Ascending aorta (tissue), 2 donors: ENCODE measurements around the gene ADCY2. TPM values are rescaled to one million over a fixed set of nuclear protein-coding genes. Genes with fewer than 3 reads are reported as not detected.

Experiments
- DNase-seq, 2 donors: peaks; one replicate each; pipeline ENCODE4 v3.0.0-alpha.2; 2019; ENCODE audit warnings: low spot score in 2 of 2
- H3K27ac ChIP-seq, 2 donors: fragments of 200-600 bp; sonication (generic); one replicate each; pipeline ENCODE4 v1.5.1; 2016 to 2017; ENCODE audit warnings: mild to moderate bottlenecking in 1 of 2
- H3K27me3 ChIP-seq: fragments of 200-600 bp; sonication (generic); one replicate; pipeline ENCODE4 v1.5.1; 2017
- H3K36me3 ChIP-seq, 2 donors: fragments of 200-600 bp; sonication (generic); one replicate each; pipeline ENCODE4 v1.5.1; 2016
- H3K4me1 ChIP-seq, 2 donors: fragments of 200-600 bp; sonication (generic); one replicate each; pipeline ENCODE4 v1.5.1; 2016 to 2017; ENCODE audit warnings: mild to moderate bottlenecking in 1 of 2
- H3K4me3 ChIP-seq, 2 donors: fragments of 200-600 bp; sonication (generic); one replicate each; pipeline ENCODE4 v1.5.1; 2016 to 2017; ENCODE audit warnings: mild to moderate bottlenecking in 1 of 2
- H3K9me3 ChIP-seq, 2 donors: fragments of 200-600 bp; sonication (generic); one replicate each; pipeline ENCODE4 v1.5.1; 2016
- intact Hi-C: fragments of 100-400 bp; cut with DNase I; formaldehyde crosslinking; loops from one replicate; pipeline ENCODE4 v1.15.1; 2023
- total RNA-seq: library from RNA; depleted of rRNA; stranded (reverse); fragments of >200 nt; gene quantifications from one replicate; pipeline ENCODE4 v1.1.0, GENCODE V29; 2016
- TF ChIP-seq, protein P1 (sequence below), 3 experiments: fragments of 200-600 bp in 2 of 3; fragments of 450-650 bp in 1 of 3; sonication (generic) in 2 of 3; IDR thresholded peaks; one replicate each; pipeline ENCODE4 v1.5.1; 2016 to 2019; ENCODE audit warnings: antibody characterized with exemption in 3 of 3, mild to moderate bottlenecking in 1 of 3, moderate library complexity in 1 of 3

The ADCY2 gene
- total RNA-seq, 1 donor from 2014 or later: 0.11 TPM

DNA sequence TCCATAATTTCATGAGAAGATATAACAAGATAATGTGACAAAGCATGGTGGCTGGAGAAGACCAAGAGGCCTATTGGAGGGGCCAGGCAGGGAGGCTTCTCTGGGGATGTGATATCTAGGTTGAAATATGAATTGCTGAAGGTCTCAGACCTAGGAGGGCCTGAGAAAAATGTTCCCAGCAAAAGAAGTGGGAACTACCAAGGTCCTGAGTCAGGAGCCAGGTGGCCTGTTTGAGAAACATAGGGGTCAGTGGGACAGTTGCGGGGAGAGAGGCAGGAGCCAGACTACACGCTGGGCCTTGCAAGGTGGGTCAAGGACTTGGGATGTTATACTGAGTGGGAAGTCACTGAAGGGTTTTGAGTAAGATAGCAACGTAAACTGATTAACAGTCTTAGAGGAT lies 238.9 kb downstream of the ADCY2 start:
- H3K27me3 ChIP-seq: no peaks in the 10 kb centered on the region
- intact Hi-C loops: no loop called here
- no peaks in the 10 kb centered on the region for H3K36me3 ChIP-seq
- H3K4me3 ChIP-seq: no peak overlapping the region
- no peak overlapping the region for H3K27ac ChIP-seq
- TF ChIP-seq, protein P1, sequence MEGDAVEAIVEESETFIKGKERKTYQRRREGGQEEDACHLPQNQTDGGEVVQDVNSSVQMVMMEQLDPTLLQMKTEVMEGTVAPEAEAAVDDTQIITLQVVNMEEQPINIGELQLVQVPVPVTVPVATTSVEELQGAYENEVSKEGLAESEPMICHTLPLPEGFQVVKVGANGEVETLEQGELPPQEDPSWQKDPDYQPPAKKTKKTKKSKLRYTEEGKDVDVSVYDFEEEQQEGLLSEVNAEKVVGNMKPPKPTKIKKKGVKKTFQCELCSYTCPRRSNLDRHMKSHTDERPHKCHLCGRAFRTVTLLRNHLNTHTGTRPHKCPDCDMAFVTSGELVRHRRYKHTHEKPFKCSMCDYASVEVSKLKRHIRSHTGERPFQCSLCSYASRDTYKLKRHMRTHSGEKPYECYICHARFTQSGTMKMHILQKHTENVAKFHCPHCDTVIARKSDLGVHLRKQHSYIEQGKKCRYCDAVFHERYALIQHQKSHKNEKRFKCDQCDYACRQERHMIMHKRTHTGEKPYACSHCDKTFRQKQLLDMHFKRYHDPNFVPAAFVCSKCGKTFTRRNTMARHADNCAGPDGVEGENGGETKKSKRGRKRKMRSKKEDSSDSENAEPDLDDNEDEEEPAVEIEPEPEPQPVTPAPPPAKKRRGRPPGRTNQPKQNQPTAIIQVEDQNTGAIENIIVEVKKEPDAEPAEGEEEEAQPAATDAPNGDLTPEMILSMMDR (IDR thresholded peaks at IDR 0.05): no peak
- no peaks in the 10 kb centered on the region for H3K4me1 ChIP-seq
- DNase-seq: no peak
- no peaks in the 10 kb centered on the region for H3K9me3 ChIP-seq

DNA sequence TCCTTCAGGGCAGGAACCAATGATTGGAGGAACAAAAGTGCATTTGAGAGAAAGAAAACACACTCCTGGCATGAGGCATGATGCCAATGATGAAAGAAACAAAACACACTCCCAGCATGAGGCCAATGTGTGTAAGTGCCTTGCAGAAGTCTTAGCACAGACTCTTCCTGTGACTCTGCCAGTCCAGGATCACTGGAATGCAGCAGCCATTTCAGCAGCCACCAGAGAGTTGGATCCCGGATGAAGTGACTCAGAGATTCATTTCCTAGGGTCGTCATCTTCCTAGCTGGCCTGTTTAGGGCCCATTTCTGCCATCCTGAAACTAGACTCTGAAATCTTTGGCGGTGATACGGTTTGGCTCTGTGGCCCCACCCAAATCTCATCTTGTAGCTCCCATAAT lies 242.5 kb downstream of the ADCY2 start:
- H3K4me1 ChIP-seq: no peaks in the 10 kb centered on the region
- DNase-seq: no peak
- no peaks in the 10 kb centered on the region for H3K36me3 ChIP-seq
- H3K27ac ChIP-seq: no peak overlapping the region
- intact Hi-C loops: no loop called here
- TF ChIP-seq, protein P1 (IDR thresholded peaks at IDR 0.05): no peak
- H3K9me3 ChIP-seq: peaks cover 0 to 18% of the 10 kb centered on the region in 2 donors
- H3K4me3 ChIP-seq: no peak overlapping the region
- H3K27me3 ChIP-seq: no peaks in the 10 kb centered on the region

DNA sequence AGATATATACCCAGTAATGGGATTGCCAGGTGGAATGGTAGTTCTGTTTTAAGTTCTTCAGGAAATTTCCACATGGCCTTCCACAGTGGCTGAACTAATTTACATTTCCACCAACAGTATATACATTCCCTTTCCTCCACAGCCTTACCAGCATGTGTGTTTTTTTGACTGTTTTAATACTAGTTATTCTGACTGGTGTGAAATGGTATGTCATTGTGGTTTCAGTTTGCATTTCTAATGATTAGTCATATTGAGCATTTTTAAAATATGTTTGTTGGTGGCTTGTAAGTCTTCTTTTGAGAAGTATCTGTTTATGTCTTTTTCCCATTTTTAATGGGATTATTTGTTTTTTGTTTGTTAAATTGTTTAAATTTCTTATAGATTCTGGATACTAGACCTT lies 246.1 kb downstream of the ADCY2 start:
- H3K9me3 ChIP-seq: peaks cover 0 to 22% of the 10 kb centered on the region in 2 donors
- no peak for DNase-seq
- no peak overlapping the region for H3K27ac ChIP-seq
- TF ChIP-seq, protein P1 (IDR thresholded peaks at IDR 0.05): no peak
- intact Hi-C loops: no loop called here
- H3K4me1 ChIP-seq: no peaks in the 10 kb centered on the region
- H3K36me3 ChIP-seq: no peaks in the 10 kb centered on the region
- no peaks in the 10 kb centered on the region for H3K27me3 ChIP-seq
- H3K4me3 ChIP-seq: no peak overlapping the region

DNA sequence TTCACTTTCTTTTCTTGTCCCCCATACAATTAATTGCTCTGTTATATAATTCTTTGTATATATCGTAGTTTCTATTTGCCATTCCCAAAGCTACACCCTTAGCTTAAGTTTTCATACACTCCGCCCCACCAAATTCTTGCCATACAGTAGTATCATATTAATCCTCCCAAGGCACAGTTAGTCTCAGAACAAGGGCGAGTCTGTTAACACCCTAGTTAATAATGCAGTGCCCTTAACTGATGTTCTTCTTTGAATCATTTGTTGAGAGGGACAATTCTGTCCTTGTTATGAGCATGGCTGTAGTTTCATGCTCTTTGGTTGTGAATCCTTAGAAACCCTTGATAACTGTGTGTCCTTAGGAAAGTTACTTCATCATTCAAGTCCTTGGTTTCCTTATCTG lies 248.8 kb downstream of the ADCY2 start:
- Histone ChIP-seq H3K36me3 (no peaks in the 10 kb centered on the region), H3K27ac (no peak overlapping the region), H3K9me3 (peaks cover 0 to 22% of the 10 kb centered on the region in 2 donors), H3K4me1 (no peaks in the 10 kb centered on the region), H3K27me3 (no peaks in the 10 kb centered on the region), H3K4me3 (no peak overlapping the region)
- TF ChIP-seq, protein P1 (IDR thresholded peaks at IDR 0.05): no peak
- intact Hi-C loops: no loop called here
- no peak for DNase-seq

DNA sequence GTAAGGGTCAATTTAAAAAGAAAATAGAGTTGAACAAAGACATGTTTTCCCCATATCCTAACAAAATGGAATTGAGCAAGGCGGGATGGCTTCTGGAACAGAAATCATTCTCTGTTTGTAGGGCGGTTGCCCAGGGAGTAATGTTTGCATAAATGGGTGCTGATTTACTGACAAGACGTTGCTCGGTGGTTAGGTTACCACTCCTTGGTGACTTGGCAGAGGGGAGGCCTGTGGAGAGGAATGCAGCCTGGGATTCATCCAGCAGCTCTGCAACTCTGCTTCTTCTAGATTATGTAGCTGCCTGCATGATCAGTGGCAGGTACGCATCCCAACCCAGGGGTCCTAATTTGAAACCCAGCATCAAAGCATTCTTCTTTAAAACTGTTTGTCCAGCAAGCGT lies 254.8 kb downstream of the ADCY2 start:
- Histone ChIP-seq H3K36me3 (no peaks in the 10 kb centered on the region), H3K9me3 (no peaks in the 10 kb centered on the region), H3K27me3 (no peaks in the 10 kb centered on the region), H3K27ac (no peak overlapping the region), H3K4me3 (no peak overlapping the region), H3K4me1 (no peaks in the 10 kb centered on the region)
- TF ChIP-seq, protein P1 (IDR thresholded peaks at IDR 0.05): no peak
- no peak for DNase-seq
- intact Hi-C loops: no loop called here

DNA sequence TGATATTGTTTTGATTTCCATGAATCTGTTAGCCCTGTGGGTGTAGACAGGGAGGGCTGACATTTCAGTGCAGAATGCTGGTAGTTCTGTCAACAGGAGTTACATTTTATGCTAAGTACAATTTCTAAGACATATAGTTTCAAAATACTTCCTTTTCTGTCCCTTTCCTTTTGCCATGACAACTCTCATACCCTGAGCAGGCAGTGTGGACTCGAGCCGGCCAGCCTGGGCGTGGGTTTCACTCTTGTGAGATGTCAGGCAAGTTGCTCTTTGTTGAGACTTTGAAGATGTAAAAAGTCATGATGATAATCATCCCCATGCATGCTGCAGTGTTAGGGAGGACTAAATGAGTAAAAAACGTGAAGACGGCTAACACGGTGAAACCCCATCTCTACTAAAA lies 257.1 kb downstream of the ADCY2 start:
- intact Hi-C loops: no loop called here
- no peaks in the 10 kb centered on the region for H3K4me1 ChIP-seq
- H3K9me3 ChIP-seq: no peaks in the 10 kb centered on the region
- no peak for DNase-seq
- no peak overlapping the region for H3K4me3 ChIP-seq
- TF ChIP-seq, protein P1 (IDR thresholded peaks at IDR 0.05): no peak
- H3K36me3 ChIP-seq: no peaks in the 10 kb centered on the region
- H3K27ac ChIP-seq: no peak overlapping the region
- H3K27me3 ChIP-seq: no peaks in the 10 kb centered on the region
